ENCODE results near the gene AOX1.
"Not testable (repeated sequence)": the region's sequence is repeated elsewhere in the genome, so short reads cannot be mapped to it uniquely, and the experiment has no call there.

The AOX1 gene

DNA sequence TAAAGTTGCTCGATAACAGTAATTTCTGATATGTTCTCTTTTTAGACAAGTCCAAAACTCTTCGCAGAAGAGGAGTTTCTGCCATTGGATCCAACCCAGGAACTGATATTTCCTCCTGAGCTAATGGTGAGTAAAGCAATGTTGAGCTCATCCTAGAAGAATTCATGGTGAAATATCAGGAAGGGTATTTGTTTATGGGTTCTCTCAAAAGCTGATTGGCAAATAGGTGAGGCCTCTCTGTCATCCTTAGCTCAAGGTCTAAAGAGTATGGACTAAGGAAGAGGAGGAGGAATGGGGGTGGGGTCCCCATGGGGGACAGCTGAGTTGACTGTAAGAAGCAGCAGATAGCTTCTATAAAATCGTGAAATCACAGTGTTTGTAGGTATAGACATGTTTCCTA is 18.2 kb downstream of the AOX1 start:
- DNase-seq: no peak

DNA sequence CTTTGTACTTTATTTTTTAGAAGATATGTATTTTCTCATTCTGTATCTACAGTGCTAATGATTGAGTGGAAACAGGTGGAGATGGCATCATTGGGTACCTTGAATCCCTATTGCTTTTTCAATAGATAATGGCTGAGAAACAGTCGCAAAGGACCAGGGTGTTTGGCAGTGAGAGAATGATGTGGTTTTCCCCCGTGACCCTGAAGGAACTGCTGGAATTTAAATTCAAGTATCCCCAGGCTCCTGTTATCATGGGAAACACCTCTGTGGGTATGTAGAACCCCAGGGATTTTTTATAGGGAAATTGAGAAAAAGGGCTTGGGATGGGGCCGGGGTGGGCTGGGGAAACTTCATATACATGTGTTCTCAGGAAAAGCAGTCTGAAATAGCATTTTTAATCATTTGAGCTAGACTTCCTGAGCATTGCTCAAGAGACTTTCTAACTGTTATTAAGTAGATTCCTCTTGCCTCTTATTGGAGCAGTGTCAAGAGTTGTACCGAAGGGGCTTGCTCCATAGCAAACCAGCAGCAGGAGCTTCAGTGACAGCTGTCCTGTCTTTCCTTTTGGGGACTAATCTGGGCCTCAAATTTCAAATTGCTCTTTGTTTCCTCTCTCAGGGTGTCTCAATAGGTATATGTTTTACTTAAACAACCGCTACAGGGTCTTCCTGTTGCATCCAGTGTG is 18.9 kb downstream of the AOX1 start:
- no peak for DNase-seq

DNA sequence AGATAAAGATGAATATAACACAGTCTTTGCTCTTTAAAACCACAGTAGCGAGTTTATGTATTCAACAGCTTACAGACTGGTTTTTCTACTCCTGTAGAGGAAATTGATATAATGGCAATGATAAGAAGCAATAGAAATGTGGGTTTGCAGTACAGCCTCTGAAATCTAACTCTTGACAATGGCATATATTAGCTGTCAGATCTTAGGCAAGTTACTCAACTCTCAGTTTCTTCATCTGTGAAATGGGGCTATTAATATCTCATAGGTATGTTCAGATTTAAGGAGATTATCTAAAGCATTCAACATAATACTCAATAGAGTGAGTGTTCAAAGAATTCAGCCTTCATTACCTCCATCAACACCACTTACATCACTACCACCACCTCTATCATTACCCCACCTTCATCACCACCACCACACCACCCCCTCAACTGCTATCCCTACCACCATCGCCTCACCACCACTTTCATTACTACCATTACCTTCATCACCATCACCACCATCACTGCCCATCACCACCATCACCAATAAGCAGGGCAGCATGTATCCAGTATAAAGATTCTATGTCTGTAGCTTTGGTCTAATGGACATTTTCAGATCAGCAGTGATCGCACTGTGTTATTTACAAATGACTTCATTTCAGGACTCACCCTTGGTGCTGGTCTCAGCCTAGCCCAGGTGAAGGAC is 22.7 kb downstream of the AOX1 start:
- no peak for DNase-seq

DNA sequence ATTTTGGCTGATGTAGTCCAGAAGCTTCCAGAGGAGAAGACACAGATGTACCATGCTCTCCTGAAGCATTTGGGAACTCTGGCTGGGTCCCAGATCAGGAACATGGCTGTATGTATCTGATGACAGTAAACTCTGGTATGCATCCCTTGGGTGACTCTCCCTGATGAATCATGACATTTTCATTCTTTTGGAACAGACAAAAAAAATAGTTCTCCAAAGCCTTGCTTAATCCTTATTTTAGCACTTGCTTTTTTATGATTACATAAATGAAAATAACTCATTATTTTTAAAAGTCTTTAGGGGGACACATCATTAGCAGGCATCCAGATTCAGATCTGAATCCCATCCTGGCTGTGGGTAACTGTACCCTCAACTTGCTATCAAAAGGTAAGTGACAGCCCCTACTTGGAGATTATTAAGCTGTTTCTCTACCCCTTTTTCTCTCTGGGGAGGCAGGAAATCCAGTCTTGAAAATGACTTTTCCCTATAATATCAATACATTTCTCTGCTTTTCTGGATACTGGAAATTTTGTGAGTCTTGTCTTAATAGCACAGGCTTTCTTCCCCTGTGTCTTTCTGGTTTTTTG is 23.3 kb downstream of the AOX1 start:
- no peak for DNase-seq

DNA sequence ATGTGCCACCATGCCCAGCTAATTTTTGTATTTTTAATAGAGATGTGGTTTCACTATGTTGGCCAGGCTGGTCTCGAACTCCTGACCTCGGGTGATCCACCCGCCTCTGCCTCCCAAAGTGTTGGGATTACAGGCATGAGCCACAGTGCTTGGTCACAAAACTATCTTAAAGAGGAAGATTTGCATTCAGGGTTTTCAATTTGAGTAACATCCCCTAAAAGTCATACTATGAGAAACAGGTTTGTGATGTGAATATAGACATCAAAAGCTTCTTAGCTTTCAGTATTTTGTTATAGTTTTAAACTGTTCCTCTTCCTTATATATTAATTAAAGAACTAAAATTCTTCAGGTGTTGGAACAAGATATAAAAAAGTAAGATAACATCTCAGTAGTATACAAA is 24.4 kb downstream of the AOX1 start:
- not testable (repeated sequence) for DNase-seq

DNA sequence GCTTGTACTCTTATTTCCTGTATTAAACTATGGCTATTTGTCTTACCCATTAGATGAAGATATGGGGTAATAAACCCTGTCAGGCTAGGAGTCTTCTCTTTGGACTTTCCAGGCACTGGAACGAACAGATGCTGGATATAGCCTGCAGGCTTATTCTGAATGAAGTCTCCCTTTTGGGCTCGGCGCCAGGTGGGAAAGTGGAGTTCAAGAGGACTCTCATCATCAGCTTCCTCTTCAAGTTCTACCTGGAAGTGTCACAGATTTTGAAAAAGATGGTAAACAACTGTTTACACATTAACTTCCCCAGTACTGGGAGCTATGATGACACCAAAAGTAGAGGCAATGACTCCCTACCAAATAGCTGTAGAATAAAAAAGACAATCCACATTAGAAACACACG is 27.9 kb downstream of the AOX1 start:
- DNase-seq: no peak

DNA sequence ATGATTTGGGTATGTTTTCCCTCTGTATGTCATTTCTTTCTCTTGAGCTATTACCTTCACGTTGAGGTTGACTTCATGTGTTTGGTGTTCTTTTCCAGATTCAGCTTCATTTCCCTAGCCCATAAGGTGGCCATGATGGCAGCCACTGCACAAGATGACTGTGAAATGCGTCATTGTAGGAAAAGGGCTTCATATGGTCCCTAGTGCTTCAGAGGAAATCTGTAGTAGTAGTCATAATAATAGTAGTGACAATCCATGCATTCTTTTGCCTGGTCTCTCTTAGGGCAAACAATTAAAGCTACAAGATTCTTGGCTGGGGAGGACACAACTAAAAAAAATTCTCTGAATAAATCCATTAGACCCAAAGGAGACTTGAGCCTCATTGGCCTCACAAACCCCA is 28.4 kb downstream of the AOX1 start:
- no peak for DNase-seq

DNA sequence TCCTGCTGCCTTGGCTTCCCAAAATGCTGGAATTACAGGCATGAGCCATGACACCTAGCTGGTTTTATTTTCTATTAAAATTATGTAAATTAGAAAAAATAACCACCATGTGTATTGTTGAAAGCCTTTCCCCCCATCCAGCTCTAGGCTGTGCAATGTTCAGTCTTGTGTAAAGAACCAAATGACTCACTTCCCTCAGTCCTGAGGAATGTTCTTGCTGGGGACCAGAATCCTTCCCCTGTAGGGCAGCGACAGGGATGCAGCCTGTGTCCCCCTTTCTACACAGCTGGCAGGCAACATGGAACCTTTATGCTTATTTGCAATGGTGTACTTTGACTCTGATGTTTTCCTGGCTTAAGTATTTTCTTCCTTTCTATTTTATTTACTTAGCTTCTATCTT is 29.4 kb downstream of the AOX1 start:
- DNase-seq: no peak

DNA sequence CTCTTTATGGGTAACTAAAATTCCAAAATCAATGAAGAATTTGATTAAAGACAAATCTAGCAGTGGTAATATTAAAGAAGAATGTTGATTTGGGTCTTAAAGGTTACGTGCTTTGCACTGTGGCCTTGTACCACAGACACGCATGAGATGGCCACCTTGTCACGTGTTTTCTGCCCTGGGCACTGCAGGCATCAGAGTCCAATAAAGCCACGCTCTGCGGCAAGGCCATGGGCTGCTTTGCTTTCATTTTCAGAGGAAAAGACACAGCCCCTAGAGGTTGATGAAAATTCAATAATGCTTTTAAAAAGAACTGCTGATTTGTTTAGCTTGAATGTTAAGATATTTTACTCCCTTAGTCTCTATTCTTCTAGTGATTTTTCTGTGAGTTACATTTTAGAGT is 30.4 kb downstream of the AOX1 start:
- DNase-seq: no peak

DNA sequence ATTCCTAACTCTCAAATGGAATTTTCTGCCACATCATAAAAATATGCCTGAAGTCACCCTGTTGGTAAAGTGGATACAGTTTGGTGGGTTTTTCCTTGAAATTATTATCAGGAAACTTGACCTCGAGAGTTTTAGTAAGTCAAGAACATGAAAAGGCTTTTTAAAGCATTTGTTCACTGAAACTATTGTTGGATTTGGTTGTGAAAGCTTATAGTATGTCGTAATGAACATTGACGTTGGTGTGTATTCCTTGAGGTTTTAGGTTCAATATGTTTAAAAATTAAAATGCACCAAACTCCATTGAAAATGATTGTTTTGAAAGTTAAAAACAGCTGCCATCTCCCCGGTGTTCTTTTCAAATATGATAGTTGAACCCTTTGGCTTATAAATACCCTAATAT is 30.8 kb downstream of the AOX1 start:
- no peak for DNase-seq

DNA sequence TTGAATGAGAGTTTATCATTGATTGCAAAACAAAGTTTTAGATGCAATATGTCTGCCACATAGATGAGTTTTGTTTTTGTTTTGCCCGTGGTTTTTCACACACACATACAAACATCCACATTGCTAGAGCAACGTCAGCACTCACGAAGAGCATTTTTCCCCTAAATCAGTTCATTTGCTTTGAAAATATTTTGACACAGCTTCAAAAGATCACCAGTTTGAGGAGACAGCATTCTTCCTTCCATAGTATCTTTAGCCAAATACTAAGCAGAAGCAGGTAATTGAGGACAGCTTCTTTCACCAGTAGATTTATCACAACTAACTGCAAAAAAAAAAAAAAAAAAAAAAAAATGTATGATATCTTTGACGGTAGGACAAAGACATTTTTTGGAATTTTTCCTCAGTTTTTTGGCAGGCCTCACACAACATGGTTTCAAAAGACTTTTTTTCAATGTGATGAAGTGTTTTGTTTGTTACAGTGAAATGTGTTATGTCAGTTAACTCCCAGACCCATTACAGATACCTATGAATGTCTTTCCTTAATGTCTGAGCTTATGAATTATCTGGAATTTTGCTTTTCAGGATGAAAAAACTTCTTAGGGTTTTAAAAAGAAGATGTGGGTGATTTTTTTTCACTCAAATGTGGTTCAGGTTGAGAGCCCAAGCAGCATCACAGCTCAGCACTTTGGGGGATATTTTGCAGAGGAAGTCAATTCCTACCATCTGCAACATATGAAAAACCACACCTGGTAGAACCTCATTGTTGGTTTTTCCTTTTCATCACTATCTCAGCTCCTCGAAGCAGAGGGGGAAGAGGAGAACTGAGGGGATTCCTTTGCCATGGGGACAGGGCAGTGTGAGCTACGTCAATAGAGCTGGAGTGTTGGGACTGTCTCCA is 31.6 kb downstream of the AOX1 start:
- no peak for DNase-seq

DNA sequence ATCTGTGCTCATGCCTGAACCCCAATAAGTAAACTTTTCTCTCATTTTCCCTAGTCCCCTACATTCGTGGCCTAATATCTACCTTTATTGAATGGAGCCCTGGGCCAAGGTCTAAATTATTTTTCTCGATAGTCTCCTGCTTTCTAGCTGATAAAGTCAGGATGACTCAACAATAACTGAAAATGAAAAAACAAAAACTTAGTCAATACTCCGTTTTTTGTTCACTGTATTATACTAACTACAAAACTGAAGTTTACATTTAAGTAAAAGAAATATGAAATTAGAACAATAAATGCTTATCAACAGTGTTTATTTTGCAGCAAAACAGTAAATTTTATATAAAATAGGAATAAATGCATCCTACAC is 32.2 kb downstream of the AOX1 start:
- no peak for DNase-seq

DNA sequence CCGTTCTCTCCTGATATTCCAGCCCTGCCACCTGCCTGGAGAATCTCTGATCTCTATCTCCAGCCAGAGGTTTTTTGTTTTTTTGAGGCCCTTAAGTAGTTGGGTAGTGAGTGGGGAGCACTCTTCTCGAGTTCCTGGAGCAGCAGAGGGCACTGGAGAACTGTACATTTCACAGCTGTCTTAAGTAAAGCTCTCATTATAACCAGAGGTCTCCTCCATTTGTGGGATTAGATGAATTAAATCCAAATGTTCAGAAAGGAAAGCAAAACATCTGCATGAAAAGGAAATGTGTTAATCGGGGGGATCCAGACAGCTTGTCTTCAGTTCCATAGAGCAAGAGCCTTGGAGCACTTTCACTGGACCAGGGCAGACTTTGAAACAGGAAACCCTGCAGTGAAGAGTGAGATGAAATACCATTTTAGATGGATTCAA is 32.8 kb downstream of the AOX1 start:
- no peak for DNase-seq

DNA sequence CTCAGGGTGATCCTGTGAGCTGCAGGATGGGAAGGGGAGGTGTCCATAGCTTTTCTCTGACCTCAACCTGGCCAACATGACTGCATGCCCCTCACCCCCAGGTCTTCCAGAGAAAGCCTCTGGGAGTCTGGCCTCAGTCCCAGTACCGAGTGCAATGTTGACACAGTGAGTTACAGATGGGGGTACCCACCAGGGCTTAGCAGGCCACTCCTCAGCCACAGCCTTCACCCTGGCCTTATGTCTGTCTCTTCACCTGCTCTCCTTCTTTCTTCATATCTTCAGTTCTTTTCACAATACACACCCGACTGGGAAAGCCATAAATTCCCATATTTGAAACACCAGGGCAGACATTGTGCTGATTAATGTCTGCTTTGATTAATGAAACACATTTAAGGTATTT is 33.5 kb downstream of the AOX1 start:
- no peak for DNase-seq

DNA sequence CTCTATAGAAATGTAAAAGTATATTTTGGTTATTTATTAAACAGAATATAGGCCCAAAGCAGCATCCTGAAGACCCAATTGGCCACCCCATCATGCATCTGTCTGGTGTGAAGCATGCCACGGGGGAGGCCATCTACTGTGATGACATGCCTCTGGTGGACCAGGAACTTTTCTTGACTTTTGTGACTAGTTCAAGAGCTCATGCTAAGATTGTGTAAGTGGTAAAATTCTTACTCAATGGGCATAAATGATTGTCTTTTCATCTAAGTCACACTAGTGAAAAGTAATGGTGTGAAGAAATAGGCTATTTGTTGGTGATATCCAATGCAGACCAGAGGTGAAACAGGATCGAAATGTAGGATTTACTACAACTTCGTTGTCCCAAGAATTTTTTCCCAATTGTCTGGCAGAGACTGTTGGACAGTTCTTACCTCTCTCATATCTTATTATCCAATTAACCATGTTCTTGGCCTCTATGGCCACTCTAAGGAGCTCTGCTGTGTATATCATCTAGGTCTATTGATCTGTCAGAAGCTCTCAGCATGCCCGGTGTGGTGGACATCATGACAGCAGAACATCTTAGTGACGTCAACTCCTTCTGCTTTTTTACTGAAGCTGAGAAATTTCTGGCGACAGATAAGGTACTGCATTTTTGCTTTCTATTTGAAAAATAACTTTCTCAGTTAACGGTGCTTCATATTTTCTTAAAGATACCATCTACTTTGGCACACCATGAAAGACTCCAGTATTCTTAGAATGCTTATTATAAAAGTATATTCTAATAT is 35.0 kb downstream of the AOX1 start:
- DNase-seq: no peak

DNA sequence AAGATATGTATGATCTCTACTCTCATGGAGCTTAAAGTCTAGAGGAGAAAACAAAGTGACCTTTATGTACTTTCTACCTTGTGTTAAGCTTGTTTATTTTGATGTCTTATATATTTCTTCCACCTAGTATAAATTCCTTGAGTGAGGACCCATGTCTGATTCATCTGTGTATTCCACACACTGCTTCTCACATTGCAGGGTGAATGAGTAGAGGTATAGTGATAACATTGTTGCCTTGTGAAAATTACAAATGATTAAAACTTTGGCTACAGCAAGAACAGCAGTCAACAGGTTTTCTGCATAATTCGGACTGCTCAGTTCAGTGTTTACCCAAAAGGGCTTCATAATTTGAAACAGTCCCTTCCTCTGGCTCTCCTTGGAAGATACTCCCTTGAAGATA is 36.3 kb downstream of the AOX1 start:
- no peak for DNase-seq

DNA sequence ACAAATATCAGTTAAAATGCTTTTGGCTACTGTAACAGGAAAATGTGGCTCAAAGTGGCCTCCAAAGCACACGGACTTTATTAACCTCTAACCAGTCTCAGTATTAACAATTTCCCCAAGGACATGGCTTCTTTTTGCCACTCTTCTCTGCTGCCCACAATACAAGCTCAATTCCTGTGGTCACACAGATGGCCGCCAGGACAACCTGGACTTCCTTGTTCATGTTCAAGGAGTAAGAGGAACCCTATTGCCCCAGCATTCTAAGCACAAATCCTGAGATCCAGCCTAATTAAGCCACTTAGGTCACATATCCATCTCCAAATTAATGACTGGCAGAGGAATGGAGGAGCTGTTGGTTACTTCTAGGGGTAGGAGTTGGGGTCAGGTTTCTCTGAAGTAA is 38.2 kb downstream of the AOX1 start:
- DNase-seq: no peak

DNA sequence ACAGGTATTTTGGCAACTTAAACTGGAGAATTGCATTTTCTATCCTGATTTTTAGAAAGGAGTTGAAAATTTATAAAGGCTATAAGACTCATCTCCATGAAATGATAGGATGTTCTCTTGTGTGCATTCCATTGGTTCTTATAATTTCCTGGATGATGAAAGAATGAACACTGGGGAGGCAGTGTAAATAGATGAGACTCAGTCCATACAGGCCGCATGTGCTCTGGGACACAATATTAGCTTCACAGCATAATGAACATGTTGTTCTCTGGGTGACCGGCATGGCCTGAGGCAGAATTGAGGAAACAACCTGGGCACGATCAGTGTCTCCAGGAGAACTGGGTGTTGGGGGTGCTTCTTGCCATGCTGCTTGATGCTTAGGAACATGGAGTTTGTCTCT is 38.8 kb downstream of the AOX1 start:
- DNase-seq: no peak

DNA sequence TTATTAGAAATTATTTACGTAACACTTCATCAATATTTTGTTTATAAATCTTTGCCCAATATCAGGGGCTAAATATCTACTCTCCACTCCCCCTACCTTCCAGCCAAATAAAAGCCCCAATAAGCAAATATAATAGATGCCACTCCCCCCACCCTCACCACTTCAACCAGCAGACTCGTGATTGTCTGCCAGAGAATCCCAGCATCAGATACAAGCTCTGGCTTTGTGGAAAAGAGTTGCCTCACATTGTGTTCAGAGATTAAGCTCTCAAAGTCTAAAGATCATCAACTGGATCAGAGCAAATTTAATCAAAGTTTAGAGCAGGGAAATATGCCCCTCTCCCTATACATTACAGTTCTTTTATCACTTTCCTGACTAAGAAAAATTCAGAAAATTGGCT is 39.5 kb downstream of the AOX1 start:
- no peak for DNase-seq

DNA sequence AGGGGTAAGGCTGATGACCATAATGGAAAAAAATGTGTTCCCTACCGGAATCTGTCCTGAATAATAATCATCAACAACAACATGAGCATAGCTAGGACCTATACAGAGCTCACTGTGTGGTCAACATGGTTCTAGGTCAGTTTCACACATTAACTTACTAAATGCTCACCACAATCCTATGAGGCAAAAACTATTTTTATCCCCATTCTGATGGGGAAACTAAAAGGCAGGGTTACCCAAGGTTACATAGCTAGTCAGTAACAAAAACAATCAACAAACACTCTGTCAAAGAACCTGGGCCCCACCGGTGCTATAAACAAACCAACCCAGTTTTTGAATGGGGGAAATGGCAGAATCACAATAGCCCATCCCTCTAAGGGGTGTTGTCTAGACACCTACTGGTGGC is 40.1 kb downstream of the AOX1 start:
- no peak for DNase-seq

DNA sequence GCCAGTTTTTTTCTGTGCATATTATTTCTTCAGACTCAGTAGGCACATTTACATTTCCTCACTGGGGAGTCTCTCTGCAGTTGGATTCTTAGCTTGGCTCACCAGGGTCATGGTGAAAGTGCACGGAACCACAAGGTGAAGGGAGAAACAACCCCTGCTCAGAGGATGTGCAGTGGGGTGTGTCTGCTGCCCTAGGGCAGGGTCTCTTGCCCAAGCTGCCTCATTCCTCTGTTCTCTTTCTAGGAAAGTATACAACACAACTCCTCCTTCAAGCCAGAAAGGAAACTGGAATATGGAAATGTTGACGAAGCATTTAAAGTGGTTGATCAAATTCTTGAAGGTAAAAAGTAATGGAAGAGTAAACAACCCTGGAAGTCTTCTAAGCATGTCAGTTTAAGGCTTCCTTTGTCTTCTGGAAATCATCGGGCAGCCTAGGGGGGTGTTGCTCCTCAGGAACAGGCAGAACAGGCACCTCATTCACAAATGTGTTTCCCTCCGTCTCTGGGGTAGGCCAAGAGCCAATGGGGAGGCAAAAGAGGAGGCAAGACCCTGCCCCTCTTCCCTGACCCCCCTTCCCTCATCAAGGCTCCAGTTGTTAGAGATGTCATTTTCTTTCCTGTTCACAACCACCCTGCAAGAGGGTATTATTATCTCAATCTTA is 41.4 kb downstream of the AOX1 start:
- no peak for DNase-seq

DNA sequence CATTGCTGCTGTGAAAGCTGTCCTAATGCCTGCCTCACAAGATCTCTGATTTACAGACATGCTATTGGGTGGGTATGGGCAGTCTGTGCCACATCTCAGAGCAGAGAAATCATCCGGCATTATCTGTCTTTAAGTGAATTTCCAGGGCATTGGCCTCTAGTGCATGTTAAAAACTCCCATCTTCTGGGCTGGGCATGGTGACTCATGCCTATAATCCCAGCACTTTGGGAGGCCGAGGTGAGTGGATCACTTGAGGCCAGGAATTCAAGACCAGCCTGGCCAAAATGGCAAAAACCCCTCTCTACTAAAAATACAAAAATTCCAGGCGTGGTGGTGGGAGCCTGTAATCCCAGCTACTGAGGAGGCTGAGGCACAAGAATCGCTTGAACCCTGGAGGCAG is 42.6 kb downstream of the AOX1 start:
- DNase-seq: not testable (repeated sequence)
